Measurements from ENCODE around the gene PRKAG1.

DNA sequence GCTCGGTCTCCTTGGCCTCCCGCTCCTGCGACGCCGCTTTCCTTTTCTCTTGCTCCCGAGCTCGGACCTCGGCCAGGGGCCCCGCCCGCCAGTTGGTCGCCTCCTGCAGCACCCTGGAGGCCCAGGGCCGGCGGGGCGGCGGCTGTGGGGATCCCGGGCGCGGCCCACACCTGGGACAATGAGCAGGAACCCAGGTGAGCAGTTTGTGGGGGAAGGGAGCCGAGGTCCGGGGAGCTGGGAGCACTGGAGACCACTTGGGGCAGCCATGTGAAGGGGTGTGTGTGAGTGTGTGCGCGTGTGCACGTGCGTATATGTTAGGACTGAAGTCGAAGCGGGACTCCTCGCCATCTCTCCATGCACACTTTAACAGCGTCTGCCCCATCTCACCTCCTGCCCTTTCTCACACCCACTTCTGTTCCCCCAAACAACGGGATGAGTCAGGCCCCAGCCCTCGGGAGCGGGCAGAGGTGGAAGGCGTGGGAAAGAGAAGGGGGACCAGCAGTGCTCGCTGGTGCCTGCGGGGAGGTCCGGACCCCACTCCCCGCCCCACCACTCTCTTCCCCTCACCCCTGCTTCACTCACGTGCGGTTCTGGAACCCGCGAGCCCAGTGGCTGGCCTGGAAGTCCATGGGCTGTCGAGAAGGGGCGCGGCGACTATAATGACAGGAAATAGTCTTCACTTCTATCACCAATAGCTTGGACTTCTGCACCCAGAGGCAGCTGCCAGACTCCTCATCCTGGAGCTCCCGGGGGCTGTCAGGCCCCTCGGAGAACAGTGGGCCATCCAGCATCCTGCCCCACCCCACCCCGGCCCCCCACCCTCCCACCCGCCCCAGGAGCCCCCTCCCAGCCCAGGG, 19.9 kb downstream of the PRKAG1 start:
- TF ChIP-seq, protein P1, sequence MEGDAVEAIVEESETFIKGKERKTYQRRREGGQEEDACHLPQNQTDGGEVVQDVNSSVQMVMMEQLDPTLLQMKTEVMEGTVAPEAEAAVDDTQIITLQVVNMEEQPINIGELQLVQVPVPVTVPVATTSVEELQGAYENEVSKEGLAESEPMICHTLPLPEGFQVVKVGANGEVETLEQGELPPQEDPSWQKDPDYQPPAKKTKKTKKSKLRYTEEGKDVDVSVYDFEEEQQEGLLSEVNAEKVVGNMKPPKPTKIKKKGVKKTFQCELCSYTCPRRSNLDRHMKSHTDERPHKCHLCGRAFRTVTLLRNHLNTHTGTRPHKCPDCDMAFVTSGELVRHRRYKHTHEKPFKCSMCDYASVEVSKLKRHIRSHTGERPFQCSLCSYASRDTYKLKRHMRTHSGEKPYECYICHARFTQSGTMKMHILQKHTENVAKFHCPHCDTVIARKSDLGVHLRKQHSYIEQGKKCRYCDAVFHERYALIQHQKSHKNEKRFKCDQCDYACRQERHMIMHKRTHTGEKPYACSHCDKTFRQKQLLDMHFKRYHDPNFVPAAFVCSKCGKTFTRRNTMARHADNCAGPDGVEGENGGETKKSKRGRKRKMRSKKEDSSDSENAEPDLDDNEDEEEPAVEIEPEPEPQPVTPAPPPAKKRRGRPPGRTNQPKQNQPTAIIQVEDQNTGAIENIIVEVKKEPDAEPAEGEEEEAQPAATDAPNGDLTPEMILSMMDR (conservative IDR thresholded peaks at IDR 0.05; ENCODE audit: low read length) = no peak
- peak; percentile 76; the same call in 1 of the 2 replicates for TF ChIP-seq EZH2phosphoT487 (IDR thresholded peaks at IDR 0.05; ENCODE audit: borderline replicate concordance, low read depth, low read length)

Data from OCI-LY7 (cell line).